Epidermal melanocyte (primary cell): ENCODE data around the gene FGD4.

Experiments used
- DNase-seq: peaks from one replicate; pipeline ENCODE4 v3.0.0; 2011; ENCODE audit warnings: low spot score; ENCODE audit not compliant: insufficient read length

Gene FGD4

GRCh38 chr12:32399370-32400113 is at the start of gene FGD4:
TSS of gene FGD4 (plus strand) at chr12:32399558.
- peak; percentile 82 for DNase-seq

DNA sequence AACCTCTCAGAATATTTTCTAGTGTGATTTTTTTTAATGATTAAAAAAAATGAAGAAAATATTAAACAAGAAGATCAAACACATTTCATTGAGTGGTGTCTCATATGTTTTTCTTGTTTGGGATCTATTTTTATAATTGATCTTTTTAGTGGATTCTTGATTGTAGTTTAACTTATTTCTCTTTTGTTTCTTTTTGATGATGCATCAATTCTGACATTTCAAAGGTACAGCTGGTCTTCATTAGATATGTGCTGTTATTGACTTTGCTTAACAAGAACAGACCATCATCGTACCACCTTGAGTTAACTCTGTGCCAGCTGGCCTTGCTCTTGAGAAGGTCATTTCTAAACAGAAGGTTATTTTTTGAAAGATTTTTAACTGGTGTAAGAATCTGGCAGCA is 45.8 kb upstream of the FGD4 start:
- no peak for DNase-seq

GRCh38 chr12:32357601-32358249 is 41.6 kb upstream of the FGD4 start:
- DNase-seq: no peak

GRCh38 chr12:32360956-32361355 is 38.4 kb upstream of the FGD4 start:
- no peak for DNase-seq

DNA sequence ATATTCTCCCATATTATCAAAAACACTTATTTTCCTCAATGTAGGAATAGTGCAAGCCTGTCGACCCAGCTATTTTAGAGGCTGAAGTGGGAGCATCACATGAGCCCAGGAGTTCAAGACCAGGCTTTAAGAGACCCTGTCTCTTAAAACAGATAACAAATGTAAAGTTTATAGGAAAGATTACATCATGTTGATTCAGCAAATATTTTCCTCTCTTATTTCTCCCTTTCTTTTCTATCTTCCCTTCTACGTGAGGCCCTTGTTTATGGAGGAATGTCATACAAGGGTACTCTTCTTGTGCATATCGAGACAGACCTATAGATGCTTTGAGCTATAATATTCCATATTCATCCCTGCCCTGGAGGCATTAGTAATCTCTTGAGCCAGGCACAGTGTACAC is 36.5 kb upstream of the FGD4 start:
- no peak for DNase-seq

DNA sequence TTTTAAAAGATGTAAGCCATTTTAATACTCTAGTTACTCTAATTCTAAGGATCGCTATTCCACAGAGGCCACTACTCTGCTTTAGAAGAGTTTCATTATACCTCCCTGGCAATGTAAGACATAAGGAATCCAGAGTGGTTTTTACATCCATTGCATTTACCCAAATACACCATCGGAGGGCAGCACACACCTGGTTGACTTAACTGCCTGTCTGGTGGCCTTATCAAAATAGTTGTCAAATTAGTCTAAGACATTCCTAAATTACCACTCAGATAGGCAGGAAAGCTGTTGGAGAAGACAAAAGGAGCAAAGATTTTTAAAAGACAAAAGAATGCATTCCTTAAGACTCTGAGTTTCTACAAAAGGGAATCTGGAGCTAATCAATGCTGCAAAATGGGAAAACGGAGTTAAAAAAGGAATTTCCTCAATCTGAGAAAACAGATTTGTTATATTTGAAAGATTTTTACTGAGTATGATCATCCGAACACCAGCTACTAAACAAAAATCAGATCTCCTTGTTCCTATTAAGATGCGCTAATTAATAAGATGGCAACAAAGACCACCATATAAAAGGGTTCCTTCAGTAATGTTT is 33.8 kb upstream of the FGD4 start:
- DNase-seq: no peak

DNA sequence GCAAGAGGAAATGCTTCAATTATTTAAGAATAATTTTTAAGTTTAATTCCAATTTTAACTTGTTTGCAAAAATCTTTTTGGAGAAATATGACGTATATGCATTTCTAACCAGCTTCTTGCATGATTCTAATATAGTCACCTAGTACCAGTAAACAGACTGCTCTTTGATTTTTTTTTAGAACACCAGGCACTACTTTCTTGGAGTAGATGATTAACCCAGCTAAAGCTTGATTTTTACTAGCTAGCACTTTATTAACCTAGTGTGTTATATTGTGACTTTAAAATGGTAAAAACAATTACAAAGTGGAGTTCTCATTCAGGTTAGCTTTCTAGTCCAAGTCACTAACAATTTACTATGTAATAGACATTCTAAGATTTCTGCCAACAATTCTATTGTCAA is 32.6 kb upstream of the FGD4 start:
- DNase-seq: no peak

DNA sequence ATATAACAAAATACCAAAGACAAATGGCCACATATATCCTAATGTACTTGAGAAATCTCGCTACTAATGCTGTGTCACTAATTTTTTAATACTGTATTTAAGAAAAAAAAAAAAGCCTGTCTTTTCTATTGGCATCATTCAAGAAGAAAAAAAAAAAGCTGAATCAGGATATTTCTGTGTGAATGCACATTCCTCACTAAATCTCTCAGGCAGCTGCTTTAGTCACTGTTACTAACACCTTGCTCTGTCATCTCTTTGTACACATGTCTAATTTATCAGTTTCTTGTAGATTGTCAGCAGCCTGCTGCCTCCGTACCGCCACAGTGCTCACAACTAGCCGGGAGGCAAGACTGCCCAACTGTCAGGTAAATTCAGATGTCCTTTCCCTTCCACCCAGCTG is 32.0 kb upstream of the FGD4 start:
- DNase-seq: no peak

DNA sequence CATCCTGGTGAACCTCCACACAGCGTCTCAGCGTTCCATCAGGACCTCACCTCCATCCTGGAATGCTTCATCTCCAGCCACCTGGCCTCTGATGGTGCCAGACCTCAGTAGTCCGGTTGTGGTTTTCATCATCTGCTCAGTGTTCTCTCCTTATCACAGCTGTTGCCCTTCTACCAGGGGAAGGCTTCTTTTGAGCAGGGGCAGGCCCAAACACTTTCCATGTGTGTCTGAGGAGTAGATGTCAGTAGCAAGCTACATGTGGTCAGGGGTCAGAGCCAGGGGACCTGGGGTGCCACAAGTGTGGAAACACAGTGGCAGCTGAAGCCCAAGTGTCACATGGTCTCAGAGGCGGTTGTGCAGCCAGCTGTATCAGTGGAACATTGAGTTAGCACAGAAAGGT is 30.2 kb upstream of the FGD4 start:
- no peak for DNase-seq

DNA sequence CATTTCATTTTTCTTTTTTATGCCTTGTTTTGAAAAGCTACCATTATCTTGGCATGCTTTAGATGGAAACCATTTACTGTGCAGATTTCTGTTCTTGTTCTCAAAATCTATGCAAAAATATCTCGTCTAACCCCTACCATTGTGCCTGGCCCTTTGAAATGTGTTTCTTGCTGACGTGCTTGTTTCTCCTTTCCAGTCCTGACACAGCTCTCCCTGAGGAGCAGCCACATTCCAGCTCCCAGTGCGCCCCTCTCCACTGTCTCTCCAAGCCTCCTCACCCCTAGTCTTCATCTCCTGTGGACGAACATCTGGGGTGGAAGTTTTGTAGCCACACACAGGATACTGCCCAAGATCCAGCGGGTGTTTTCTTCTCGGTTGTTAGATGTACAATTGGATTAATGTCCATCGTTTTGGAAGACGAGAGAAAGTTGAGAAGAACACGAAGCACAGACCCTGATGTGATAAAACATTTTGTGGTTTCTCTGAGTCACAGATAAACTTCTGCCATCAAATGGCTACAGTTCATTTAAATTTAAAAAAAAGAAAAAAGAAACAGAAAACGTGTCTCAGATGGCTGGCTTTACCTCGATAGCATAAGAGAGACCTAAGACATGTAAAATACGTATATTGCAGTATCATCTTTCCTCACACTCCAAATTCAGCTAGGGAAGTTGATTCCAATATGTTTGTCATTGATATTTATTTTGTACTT is 21.9 kb upstream of the FGD4 start:
- no peak for DNase-seq

DNA sequence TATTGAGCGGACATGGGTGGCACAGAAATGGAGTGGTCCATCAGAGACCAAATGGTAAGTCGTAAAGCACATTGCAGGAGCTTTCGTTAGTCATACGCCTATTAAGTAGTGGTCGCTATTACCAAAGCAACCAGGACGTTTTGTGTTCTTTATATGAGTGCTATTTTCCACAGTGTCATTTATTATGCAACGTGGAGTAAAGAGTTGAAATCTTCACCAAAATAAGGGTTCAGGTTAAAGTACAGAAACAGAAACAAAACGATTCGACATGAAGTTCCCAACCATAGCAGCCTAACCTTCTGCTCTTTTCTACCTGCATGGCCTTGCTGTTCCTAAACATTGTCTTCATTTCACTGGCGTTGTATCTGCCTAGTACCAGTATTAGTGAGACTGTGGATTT is 20.1 kb upstream of the FGD4 start:
- DNase-seq: no peak

- no peak for DNase-seq
Observed at GRCh38 chr12:32379667-32380066, 19.7 kb upstream of the FGD4 start.

GRCh38 chr12:32382226-32382625 is 17.1 kb upstream of the FGD4 start:
- no peak for DNase-seq

GRCh38 chr12:32390572-32391219 is 8.7 kb upstream of the FGD4 start:
- DNase-seq: no peak

DNA sequence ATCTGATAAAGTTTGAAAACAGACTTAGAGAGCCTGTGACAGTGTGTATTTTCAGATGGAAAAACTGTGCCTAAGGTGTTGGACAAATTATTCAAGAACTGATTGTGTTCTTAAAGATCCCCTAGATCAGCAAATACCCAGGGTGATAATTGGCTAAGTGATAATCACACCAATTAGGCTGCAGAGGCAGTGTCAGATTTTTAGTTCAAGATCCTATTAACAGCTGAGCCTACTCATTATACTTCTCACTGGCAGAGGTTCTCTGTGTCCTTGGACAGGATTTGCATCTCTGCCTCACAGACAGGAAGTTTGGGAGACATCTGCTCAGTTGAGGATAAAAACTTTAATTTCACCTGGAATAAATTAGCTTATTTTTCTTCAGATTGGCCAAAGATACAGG is 4.3 kb upstream of the FGD4 start:
- DNase-seq: no peak

- DNase-seq: no peak
Observed at GRCh38 chr12:32397696-32398095, 1.7 kb upstream of the FGD4 start.

GRCh38 chr12:32398181-32398580 is 1.2 kb upstream of the FGD4 start:
- DNase-seq: no peak

DNA sequence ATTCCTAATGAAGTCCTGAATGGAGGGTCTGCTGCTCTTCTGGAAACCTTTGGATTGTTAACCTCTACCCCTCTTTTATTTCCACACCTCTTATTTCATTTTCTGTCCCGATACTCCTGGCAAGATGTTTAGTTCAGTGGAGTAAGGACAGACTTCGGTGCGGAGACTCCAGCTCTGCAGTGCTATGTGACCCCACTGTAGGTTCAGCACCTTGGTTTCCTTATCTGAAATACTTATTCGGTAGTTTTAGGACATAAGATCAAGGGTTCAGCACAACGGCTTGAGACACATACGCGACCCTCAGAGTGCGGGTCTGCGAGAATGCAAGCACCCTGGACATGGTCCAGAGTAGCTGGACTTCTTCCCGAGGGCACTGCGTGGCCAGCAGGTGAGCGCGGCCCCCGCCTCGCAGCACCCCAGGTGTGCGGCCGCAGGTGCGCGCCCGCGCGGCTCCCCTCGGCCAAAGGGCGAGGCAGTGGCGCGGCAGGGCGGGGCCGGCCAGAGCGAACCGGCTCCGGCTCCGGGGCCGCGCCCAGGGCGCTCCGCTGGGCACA is 465 bp upstream of the FGD4 start:
- DNase-seq: no peak

DNA sequence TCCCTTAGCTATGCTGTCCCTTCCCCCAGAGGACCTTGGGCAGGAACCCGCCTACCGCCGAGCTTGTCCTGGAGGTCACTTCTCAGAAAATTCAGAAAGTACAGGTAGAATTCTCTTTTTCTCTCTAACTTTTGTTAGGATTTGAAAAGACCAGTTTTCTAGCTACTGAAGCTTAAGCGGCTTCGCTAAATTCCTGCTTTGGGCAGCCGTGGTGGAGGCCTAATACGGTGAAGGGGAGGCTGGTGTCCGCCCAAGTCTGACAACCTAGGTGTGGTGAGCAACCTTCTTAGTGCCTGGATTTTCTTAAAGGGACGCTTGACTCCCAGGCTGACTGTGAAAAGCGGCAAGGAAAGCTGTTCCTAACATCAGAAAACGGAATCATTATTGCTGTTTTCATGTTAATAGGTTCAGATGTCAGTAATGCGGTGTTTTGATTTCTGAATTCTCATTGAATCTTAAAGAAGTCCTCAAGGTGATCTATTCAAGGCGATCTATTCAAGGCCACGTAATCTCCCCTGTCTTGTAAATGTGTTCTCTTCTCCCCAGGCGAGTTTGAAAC is 835 bp downstream of the FGD4 start:
- no peak for DNase-seq

DNA sequence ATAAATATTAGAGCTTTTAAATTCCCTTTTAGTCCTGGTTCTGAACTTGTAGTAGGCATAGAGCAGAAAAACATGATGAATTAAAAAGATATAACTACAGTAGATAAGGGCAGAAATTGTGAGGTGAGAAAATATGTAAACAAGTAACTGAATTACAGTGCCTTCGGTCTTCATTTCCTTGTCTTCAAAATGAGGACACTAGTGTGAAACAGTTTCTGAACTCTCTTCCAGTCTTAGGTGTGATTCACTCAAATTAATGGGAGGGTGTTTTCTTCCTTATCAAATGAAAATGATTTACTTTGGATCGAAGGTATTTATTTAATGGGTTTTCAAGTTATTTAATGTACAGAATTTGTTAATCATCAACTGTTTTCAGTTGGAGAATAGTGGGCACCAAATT is 1.5 kb downstream of the FGD4 start:
- DNase-seq: no peak

DNA sequence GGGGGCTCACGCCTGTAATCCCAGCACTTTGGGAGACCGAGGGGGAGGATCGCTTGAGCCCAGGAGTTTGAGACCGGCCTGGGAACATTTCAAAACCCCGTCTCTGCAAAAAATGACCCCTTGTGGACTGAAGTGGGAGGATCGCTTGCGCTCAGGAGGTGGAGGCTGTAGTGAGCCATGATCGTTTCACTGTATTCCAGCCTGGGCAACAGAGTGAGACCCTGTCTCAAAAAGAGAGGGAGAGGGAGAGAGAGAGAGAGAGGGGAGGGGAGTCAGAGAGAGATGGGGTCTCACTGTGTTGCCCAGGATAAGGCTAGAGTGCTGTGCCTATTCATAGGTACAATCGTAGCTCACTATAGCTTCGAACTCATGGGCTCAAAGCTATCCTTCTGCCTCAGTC is 2.8 kb downstream of the FGD4 start:
- no peak for DNase-seq
